Adrenal gland (tissue), 5 donors: ENCODE data around the gene NXPE3.

Experiments used
- CTCF ChIP-seq, 6 experiments: fragments of 450-650 bp in 4 of 6; fragments of 200-600 bp in 2 of 6; sonication (generic) in 1 of 6; IDR thresholded peaks; 1 replicate in 5 of 6; 2 replicates in 1 of 6; pipeline versions ENCODE4 v1.5.1 to v1.8.0; 2016 to 2021; ENCODE audit warnings: antibody characterized with exemption in 6 of 6, mild to moderate bottlenecking in 2 of 6, moderate library complexity in 1 of 6
- POLR2A ChIP-seq, 2 donors: fragments of 450-650 bp; IDR thresholded peaks; one replicate each; pipeline ENCODE4 v1.6.1; 2017; ENCODE audit warnings: antibody characterized with exemption in 2 of 2, mild to moderate bottlenecking in 2 of 2, moderate library complexity in 1 of 2
- donor health status: DM: no; HTN: no; CAD: no.

GRCh38 chr3:101846709-101847108 lies 67.7 kb downstream of the NXPE3 start:
- TF ChIP-seq CTCF (IDR thresholded peaks at IDR 0.05): no peak
- TF ChIP-seq POLR2A (IDR thresholded peaks at IDR 0.05): no peak
